Fibroblast of skin of right quadriceps (primary cell): ENCODE results near the gene MINAR1.

ENCODE experiments used
- DNase-seq: peaks from one replicate; pipeline ENCODE4 v3.0.0-alpha.2; 2013

The MINAR1 gene

DNA sequence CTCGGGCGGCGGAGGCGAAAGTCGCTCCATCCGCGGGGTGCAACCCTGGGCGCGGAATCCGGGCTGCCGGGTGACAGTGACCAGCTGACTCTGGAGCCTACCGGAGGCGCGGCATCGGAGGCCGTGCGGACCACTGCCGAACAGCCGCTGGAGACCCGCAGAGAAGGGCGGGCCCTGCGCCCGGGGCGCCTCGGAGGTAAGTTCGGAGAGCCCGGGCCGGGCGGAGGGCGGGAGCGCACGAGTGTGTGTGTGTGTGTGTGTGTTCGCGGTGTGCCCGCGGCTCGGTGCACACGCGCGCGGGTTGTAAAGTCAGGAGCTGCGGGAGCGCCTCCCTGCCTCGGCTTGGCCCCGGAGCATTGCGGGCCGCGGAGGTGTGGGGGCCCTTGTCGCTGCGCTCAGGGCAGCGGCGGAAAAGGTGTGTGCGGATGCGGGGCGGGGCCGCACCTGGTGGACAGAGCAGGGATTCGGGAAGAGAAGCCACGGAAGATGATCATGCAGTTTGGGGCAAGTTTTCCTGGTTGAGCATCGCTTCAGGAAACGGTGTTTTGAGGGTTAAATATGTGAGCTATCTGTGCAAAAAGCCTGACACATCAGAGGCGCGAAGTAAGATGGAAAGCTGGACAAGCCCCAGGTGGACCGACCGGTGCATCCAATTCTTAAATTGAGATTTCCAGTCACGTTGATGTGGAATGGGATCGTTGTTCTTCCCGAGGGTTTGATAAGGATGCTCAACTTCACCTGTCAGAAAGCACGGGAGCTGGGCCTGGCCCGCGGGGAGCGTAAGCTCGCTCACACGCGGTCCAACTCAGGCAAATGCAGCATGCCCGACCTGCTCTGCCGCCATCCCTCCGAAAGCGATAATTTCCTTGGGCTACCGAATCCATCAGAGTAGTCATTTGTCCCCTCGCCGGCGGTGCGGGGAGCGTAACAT, 474 bp downstream of the MINAR1 start:
- peak; percentile 24 for DNase-seq

DNA sequence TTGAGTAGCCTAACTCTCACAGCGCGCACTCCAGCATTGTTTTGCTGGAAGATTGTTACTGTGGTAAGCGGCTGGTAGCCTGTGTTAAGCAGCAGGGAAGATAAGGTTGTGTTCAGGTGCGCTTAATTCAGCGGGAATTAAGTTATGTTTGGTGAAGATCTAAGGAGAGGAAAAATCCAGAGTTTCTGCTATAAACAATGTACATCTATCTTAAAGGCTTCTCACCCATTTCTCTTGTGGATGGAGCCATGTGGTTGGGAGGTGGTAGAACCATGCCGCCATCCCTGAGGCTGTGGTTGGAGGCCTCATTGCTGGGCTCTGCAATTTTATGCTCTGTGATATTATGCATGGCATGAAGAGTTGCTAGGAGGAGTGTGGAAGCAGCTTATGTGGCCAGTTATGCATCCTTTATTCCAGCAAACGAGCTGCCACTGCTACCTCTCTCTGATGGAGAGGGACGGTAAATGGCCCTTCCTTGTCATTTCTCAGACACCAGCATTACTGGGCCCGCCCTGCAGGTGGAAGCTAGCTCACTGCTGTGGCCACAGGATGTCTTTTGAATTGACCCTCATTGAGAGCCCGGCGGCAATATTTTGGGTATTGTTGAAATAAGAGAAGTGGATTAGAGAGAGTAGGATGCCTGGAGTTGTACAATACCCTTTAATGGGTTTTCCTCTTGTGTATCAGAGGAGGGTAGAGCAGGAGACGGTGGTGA, 1.3 kb downstream of the MINAR1 start:
- DNase-seq, result no peak

GRCh38 chr15:79434361-79434760, 2.2 kb downstream of the MINAR1 start:
- no peak for DNase-seq

- DNase-seq, result no peak
Observed at GRCh38 chr15:79436037-79436780, 4.1 kb downstream of the MINAR1 start.

GRCh38 chr15:79437275-79438000, 5.3 kb downstream of the MINAR1 start:
- DNase-seq, result no peak

DNA sequence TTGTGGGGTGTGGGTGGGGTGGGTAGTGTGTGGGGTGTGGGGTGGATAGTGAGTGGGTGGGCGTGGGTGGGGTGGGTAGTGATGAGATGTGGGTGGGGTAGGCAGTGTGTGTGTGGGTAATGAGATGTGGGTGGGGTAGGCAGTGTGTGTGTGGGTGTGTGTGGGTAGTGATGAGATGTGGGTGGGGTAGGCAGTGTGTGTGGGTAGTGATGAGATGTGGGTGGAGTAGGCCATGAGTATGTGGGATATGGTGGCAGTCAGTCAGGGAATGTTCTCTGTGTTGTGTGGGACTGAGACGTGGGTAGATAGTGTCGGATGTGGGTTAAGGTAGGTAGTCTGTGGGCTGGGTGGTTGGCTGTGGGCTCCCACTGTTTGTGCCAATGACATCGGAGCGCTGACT, 7.1 kb downstream of the MINAR1 start:
- no peak for DNase-seq

- no peak for DNase-seq
Observed at GRCh38 chr15:79440355-79440908, 8.3 kb downstream of the MINAR1 start.

DNA sequence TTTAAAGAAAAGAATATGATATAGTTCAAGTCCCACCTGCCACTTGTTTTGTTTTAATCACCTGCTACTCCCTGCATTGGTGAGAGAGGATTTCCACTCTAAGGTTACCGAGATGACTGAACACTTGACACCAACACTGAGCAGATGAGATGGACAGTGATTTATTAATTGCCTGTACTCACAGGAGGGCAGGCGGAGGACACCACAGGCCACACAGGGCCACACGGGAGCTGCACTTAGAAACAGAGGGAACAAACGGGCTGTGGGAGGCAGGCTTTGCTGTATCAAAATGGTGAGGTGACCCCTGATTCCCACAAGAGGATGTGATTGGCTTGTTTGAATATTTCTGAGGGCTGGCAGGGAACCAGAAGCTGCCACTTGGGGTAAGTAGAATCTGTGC, 10.8 kb downstream of the MINAR1 start:
- DNase-seq, result no peak

DNA sequence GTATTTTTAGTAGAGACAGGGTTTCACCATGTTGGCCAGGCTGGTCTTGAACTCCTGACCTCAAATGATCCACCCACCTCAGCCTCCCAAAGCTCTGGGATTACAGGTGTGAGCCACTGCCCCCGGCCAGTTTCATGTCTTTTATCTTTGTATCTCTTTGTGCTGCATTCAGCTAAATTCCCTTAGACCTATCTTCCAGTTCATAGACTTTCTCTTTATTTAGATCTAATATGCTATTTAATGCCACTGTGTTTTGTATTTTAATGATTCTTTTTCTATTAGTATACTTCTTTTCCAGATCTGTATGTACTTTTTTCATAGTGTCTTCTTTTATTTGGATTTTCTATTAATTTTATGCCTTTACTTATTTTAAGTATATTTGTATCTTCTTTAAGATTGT, 14.9 kb downstream of the MINAR1 start:
- DNase-seq, result no peak

GRCh38 chr15:79450648-79451047, 18.5 kb downstream of the MINAR1 start:
- DNase-seq, result no peak

- DNase-seq, result no peak
Observed at GRCh38 chr15:79451361-79451999, 19.3 kb downstream of the MINAR1 start.

DNA sequence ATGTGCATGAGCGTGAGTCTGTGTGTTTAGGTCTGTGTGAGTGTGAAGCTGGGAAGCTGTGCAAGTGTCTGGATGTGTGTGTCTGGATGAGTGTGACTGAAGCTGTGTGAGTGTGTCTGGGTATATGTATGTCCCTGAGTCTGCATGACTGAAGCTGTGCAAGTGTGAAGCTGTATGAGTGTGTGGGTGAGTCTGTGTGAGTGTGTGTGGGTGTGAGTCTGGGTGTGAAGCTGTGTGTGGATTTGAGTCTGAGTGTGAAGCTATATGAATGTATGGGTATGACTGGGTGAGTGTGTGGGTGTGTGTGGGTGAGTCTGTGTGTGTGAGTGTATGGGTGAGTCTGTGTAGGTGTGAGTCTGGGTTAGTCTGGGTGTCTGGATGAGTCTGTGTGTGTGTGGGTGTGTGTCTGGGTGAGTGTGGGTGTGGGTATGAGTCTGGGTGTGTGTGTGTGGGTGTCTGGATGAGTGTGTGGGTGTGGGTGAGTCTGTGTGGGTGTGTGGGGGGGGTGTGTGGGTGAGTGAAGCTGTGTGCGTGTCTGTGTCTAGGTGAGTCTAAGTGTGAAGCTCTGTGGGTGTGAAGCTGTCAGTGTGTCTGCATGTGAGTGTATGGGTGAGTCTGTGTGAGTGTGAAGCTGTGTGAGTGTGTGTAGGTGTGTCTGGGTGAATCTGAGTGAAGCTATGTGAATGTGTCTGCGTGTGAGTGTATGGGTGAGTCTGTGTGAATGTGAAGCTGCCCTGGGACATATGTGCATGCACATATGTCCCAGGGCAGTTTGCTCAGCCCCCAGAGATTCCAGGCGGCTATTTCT, 20.3 kb downstream of the MINAR1 start:
- DNase-seq, result no peak

DNA sequence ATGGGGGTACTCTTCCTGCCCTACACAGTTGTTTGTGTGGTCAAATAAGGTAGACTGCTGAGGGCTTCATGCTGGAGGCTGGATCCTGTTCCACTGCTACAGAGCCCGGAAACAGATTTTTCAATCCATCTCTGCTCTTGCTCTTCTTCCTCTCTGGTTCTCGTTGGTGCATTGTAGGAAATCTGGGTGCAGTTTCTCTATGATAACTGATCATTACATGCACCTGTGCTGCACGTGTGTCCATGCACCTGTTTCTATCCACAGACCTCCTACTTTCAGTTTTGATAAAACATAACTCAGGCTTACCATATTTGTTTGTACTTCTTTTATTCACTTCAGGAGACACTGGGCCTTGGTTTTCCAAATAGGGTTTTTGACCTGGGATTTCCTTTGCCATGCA, 21.3 kb downstream of the MINAR1 start:
- no peak for DNase-seq

- no peak for DNase-seq
Observed at GRCh38 chr15:79454063-79454462, 21.9 kb downstream of the MINAR1 start.

GRCh38 chr15:79455361-79455760, 23.2 kb downstream of the MINAR1 start:
- peak; percentile 21 for DNase-seq

GRCh38 chr15:79455943-79456342, 23.8 kb downstream of the MINAR1 start:
- DNase-seq, result no peak

DNA sequence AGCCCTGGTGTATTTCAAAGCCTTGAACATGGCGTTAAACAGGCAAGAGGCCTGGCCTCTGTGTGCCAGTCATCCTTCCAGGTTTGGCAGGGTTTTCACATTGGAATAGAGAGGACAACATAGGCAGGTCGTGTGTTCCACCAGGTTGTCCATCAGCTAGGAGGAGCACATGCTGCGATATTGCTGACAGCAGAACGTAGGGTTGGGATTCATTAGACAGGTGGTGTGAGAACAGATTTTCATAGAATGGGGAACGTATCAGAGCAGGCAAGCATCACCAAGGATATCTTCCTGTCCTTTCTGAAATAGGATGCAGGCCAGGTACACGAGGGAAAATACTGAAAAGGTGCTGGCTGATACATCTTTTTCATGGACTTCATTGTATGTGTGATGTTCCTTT, 26.4 kb downstream of the MINAR1 start:
- no peak for DNase-seq

DNA sequence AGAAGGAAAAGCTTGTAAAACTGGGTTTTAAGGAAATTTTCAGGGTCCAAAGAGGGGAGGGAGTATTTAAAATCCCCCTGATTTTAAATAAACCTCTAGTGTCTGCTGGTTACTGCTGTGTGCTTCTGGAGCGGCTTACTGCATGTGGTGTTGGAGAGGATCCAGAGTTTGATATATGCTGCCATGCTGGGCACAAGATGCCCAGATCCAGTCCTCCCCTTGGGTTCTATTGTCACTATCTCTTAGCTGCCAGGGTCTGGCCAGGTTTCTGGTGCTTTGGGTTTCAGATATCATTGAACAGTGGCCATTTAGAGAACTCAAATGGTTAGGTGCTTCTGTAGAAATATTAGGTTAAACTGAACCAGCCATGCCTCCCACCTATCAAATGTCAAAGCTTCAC, 27.5 kb downstream of the MINAR1 start:
- DNase-seq, result no peak

DNA sequence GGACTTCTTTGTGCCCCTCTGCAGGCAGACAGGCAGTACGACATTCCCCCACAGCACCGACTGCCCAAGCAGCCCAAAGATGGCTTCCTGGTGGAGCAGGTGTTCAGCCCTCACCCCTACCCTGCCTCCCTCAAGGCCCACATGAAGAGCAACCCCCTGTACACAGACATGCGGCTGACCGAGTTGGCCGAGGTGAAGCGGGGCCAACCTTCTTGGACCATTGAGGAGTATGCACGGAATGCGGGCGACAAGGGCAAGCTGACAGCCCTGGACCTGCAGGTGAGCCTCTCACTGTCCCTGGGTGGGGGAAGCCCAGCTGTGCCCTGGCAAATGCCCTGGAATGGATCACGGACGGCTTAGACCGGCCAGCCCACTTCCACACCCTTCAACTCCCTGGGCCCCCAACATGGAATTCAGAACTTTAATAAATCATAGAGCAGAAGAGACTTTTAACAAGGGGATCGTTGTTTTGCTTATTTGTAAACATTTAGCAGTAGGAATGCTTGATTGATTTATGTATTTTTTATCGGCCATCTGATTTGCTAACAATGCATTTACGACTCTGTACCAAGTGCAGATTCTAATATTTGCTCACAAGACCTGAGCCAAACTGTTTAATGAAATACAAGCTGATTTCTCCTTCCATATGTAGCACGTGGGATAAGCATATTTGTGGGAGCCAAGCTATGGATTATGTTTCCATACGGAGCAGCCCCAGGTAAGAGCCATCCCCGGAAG, 31.1 kb downstream of the MINAR1 start:
- no peak for DNase-seq

DNA sequence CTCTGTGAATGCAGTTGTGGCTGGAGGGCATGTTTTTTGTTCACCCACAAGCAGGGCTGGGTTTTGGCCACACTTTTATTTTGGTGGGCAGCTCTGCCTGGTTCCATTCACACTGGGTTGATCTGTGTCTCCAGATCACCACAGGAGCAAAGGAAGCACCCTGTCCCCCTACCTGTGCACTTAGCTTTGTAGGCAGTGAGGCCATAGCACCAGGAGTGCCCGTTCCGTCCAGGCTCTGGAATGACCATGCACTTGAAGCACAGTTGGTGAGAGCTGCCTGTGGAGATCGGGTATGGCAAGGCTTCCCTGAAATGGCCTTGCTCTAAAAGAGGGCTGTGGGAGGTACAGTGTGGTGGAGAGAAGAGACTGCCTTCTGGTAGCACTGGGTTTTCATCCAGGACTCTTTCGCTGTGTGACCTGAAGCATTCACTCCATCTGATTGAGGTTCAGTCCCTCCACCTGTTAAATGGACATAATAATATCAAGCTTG, 31.7 kb downstream of the MINAR1 start:
- DNase-seq, result no peak
